GM21381 (cell line): ENCODE data around the gene FLT1.

Experiments used
- ATAC-seq: cut with Tn5 transposase; IDR thresholded peaks from one replicate; pipeline ENCODE4 v1.9.1; 2021; ENCODE audit warnings: mild to moderate bottlenecking, moderate library complexity; ENCODE audit not compliant: unreplicated experiment

FLT1 gene

GRCh38 chr13:28527629-28528028, 32.7 kb upstream of the FLT1 start:
- no peak for ATAC-seq

- ATAC-seq: no peak
Observed at GRCh38 chr13:28526876-28527275, 31.9 kb upstream of the FLT1 start.

GRCh38 chr13:28522871-28523270, 27.9 kb upstream of the FLT1 start:
- ATAC-seq: no peak

GRCh38 chr13:28513745-28514144, 18.8 kb upstream of the FLT1 start:
- ATAC-seq: no peak

GRCh38 chr13:28510542-28510941, 15.6 kb upstream of the FLT1 start:
- no peak for ATAC-seq

GRCh38 chr13:28510066-28510465, 15.1 kb upstream of the FLT1 start:
- no peak for ATAC-seq

- ATAC-seq: no peak
Observed at GRCh38 chr13:28505543-28506135, 10.7 kb upstream of the FLT1 start.

GRCh38 chr13:28503182-28503967, 8.4 kb upstream of the FLT1 start:
- no peak for ATAC-seq

GRCh38 chr13:28501547-28501946, 6.6 kb upstream of the FLT1 start:
- no peak for ATAC-seq

- ATAC-seq: no peak
Observed at GRCh38 chr13:28499609-28500008, 4.7 kb upstream of the FLT1 start.

- no peak for ATAC-seq
Observed at GRCh38 chr13:28498481-28499115, 3.7 kb upstream of the FLT1 start.

- no peak for ATAC-seq
Observed at GRCh38 chr13:28497143-28497876, 2.4 kb upstream of the FLT1 start.

GRCh38 chr13:28496188-28496564, 1.2 kb upstream of the FLT1 start:
- ATAC-seq: no peak

GRCh38 chr13:28495538-28496187, 735 bp upstream of the FLT1 start:
- ATAC-seq: no peak

GRCh38 chr13:28494504-28494777, 487 bp downstream of the FLT1 start:
- ATAC-seq: no peak

- no peak for ATAC-seq
Observed at GRCh38 chr13:28493740-28494503, 1.0 kb downstream of the FLT1 start.

- no peak for ATAC-seq
Observed at GRCh38 chr13:28492569-28493367, 2.2 kb downstream of the FLT1 start.

GRCh38 chr13:28490061-28490460, 4.9 kb downstream of the FLT1 start:
- ATAC-seq: no peak

- ATAC-seq: no peak
Observed at GRCh38 chr13:28489524-28489931, 5.4 kb downstream of the FLT1 start.
